ENCODE measurements around the gene ADARB2. TPM values are rescaled to one million over a fixed set of nuclear protein-coding genes. Genes with fewer than 3 reads are reported as not detected.

The ADARB2 gene
- total and polyA plus RNA-seq, 2 experiments from 2014 or later, result not detected

- Histone ChIP-seq H3K9ac (no peak overlapping the region), H3K79me2 (ENCODE audit: insufficient read depth) (no peaks in the 10 kb centered on the region), H2AFZ (no peak overlapping the region), H3K9me3 (ENCODE audit: low read depth) (no peaks in the 10 kb centered on the region), H3F3A (ENCODE audit: insufficient read depth) (no peaks in the 10 kb centered on the region), H3K4me2 (ENCODE audit: unreplicated experiment) (no peak overlapping the region), H3K4me1 (ENCODE audit: insufficient read depth) (no peaks in the 10 kb centered on the region), H3K36me3 (ENCODE audit: low read depth) (no peaks in the 10 kb centered on the region), H3K27me3 (replicated peaks; ENCODE audit: insufficient read depth) (peaks cover 14% of the 10 kb centered on the region; the same call in 1 of the 2 replicates), H3K27ac (no peak overlapping the region), H4K20me1 (ENCODE audit: insufficient read depth) (no peaks in the 10 kb centered on the region), H3K9me2 (ENCODE audit: insufficient read depth) (no peaks in the 10 kb centered on the region), H3K4me3 (no peak overlapping the region)
- in situ Hi-C loops (cut with MboI), result no loop called here
- DNase-seq, result no peak
- TF ChIP-seq EZH2phosphoT487 (IDR thresholded peaks at IDR 0.05; ENCODE audit: insufficient read depth, low read depth), result no peak
- no peak for TF ChIP-seq EZH2 (IDR thresholded peaks at IDR 0.05; ENCODE audit: insufficient read depth, poor library complexity, severe bottlenecking)
- 55% methylated on average over 24 of the region's 24 CpGs for WGBS, 2 experiments (ENCODE audit: low coverage in 1 of 2, low lambda C conversion rate in 2 of 2, missing lambda C conversion rate in 2 of 2)
These were observed 537.2 kb downstream of the ADARB2 start for GRCh38 chr10:1199897-1200721.

GRCh38 chr10:1199345-1199673 lies 538.0 kb downstream of the ADARB2 start:
- H3K27me3 ChIP-seq (replicated peaks; ENCODE audit: insufficient read depth), result peaks cover 14% of the 10 kb centered on the region; the same call in 1 of the 2 replicates
- no peaks in the 10 kb centered on the region for H3K9me3 ChIP-seq (ENCODE audit: low read depth)
- in situ Hi-C loops (cut with MboI), result no loop called here
- no peak overlapping the region for H3K27ac ChIP-seq
- H3K4me1 ChIP-seq (ENCODE audit: insufficient read depth), result no peaks in the 10 kb centered on the region
- H4K20me1 ChIP-seq (ENCODE audit: insufficient read depth), result no peaks in the 10 kb centered on the region
- WGBS, 2 experiments (ENCODE audit: low coverage in 1 of 2, low lambda C conversion rate in 2 of 2, missing lambda C conversion rate in 2 of 2), result 54 to 65% methylated on average over 11 to 16 of the region's 17 CpGs
- no peaks in the 10 kb centered on the region for H3K79me2 ChIP-seq (ENCODE audit: insufficient read depth)
- no peaks in the 10 kb centered on the region for H3F3A ChIP-seq (ENCODE audit: insufficient read depth)
- no peak for TF ChIP-seq EZH2 (IDR thresholded peaks at IDR 0.05; ENCODE audit: insufficient read depth, poor library complexity, severe bottlenecking)
- TF ChIP-seq EZH2phosphoT487 (IDR thresholded peaks at IDR 0.05; ENCODE audit: insufficient read depth, low read depth), result no peak
- no peaks in the 10 kb centered on the region for H3K36me3 ChIP-seq (ENCODE audit: low read depth)
- H3K4me2 ChIP-seq (ENCODE audit: unreplicated experiment), result no peak overlapping the region
- H2AFZ ChIP-seq, result no peak overlapping the region
- no peak overlapping the region for H3K4me3 ChIP-seq
- no peaks in the 10 kb centered on the region for H3K9me2 ChIP-seq (ENCODE audit: insufficient read depth)
- no peak overlapping the region for H3K9ac ChIP-seq
- no peak for DNase-seq

- Histone ChIP-seq H3K27ac (no peak overlapping the region), H3K79me2 (ENCODE audit: insufficient read depth) (no peaks in the 10 kb centered on the region), H2AFZ (no peak overlapping the region), H4K20me1 (ENCODE audit: insufficient read depth) (no peaks in the 10 kb centered on the region), H3K4me3 (no peak overlapping the region), H3K9ac (no peak overlapping the region), H3K36me3 (ENCODE audit: low read depth) (no peaks in the 10 kb centered on the region), H3K9me2 (ENCODE audit: insufficient read depth) (no peaks in the 10 kb centered on the region), H3K4me1 (ENCODE audit: insufficient read depth) (no peaks in the 10 kb centered on the region), H3K4me2 (ENCODE audit: unreplicated experiment) (no peak overlapping the region), H3F3A (ENCODE audit: insufficient read depth) (no peaks in the 10 kb centered on the region), H3K9me3 (ENCODE audit: low read depth) (no peaks in the 10 kb centered on the region), H3K27me3 (replicated peaks; ENCODE audit: insufficient read depth) (peaks cover 14% of the 10 kb centered on the region; the same call in 1 of the 2 replicates)
- in situ Hi-C loops (cut with MboI), result no loop called here
- TF ChIP-seq EZH2 (IDR thresholded peaks at IDR 0.05; ENCODE audit: insufficient read depth, poor library complexity, severe bottlenecking) (no peak), EZH2phosphoT487 (IDR thresholded peaks at IDR 0.05; ENCODE audit: insufficient read depth, low read depth) (no peak)
- 14 to 19% methylated on average over 20 of the region's 20 CpGs for WGBS, 2 experiments (ENCODE audit: low coverage in 1 of 2, low lambda C conversion rate in 2 of 2, missing lambda C conversion rate in 2 of 2)
- DNase-seq, result no peak
These were observed 538.6 kb downstream of the ADARB2 start for GRCh38 chr10:1198453-1199344.

- Histone ChIP-seq H3K4me1 (ENCODE audit: insufficient read depth) (no peaks in the 10 kb centered on the region), H3F3A (ENCODE audit: insufficient read depth) (no peaks in the 10 kb centered on the region), H4K20me1 (ENCODE audit: insufficient read depth) (no peaks in the 10 kb centered on the region), H2AFZ (no peak overlapping the region), H3K9me3 (ENCODE audit: low read depth) (no peaks in the 10 kb centered on the region), H3K36me3 (ENCODE audit: low read depth) (no peaks in the 10 kb centered on the region), H3K79me2 (ENCODE audit: insufficient read depth) (no peaks in the 10 kb centered on the region), H3K27me3 (replicated peaks; ENCODE audit: insufficient read depth) (peaks cover 14% of the 10 kb centered on the region; the same call in 1 of the 2 replicates), H3K9me2 (ENCODE audit: insufficient read depth) (no peaks in the 10 kb centered on the region), H3K4me3 (no peak overlapping the region), H3K4me2 (ENCODE audit: unreplicated experiment) (no peak overlapping the region), H3K9ac (no peak overlapping the region), H3K27ac (no peak overlapping the region)
- WGBS, 2 experiments (ENCODE audit: low coverage in 1 of 2, low lambda C conversion rate in 2 of 2, missing lambda C conversion rate in 2 of 2), result 11% methylated on average over 6 of the region's 6 CpGs
- no peak for TF ChIP-seq EZH2 (IDR thresholded peaks at IDR 0.05; ENCODE audit: insufficient read depth, poor library complexity, severe bottlenecking)
- no peak for TF ChIP-seq EZH2phosphoT487 (IDR thresholded peaks at IDR 0.05; ENCODE audit: insufficient read depth, low read depth)
- in situ Hi-C loops (cut with MboI), result no loop called here
- no peak for DNase-seq
These were observed 539.9 kb downstream of the ADARB2 start for GRCh38 chr10:1197384-1197783.
